ENCODE measurements around the gene GOSR2.

The GOSR2 gene

DNA sequence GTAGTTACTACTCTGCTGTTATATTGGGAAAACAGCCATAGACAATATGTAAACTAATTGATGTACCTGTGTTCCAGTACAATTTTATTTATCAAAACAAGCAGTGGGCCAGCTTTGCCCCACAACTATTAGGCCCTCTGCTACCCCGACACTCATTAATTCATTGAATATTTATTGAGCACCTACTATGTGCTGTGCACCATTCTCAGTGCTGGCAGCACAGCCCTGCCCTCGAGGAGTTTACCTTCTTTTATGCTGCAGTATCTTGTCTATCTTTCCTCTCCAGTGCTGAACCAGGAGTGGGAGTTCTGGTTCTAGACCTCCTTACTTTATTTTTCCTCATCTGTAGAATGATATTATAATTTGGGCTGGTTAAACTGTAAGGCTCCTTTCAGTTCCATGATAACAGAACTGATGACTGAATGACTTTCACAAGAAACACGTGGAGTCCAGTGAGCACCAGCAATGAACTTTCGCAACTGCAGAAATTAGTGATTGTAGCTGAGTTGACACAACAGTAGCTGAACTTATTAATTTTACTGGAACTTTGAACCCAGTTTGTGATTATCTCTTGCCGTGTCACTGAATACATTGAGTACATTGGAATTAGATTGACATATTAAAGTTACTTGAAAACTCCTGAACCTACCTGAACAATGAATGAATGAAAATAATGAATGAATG, 2.4 kb downstream of the GOSR2 start:
- in situ Hi-C loops (cut with HindIII; ENCODE audit: low sequenced_read_pairs) = no loop called here

DNA sequence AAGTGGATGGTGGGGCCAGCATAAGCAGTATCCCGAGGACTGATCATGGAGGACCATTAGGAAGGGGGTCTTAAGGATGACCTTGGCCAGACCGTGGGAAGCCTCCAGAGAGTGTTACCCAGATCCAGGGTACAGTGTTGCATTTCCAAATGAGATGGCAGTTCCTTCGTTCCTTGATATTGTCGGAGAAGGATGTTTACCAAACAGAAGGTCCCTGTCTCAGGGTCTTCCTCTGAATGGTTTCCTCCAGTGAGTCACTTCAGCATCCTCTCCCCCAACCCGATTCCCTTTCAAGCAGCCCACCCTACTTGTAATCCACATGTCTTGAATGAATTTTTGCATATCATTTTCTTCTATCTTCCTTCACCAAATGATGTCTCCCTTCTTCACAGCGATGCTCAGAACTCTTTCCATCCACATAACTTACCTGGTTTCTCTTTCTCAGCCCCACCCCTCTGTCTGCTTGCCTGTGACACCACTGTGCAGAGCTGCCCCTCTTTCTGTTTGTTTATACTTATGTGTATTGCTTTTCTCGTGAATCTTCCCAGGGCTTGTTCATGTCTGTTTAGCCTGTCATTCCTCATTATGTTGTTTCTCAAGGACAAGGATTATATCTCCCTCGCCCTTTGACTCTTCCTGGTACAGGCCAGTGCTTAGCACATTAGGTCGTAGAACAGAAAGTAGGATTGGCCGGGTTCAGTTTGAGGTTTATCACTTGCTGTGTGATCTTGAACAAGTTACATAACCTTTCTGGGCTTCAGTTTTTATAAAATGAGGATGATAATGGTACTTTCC, 5.7 kb downstream of the GOSR2 start:
- in situ Hi-C loops (cut with HindIII; ENCODE audit: low sequenced_read_pairs) = no loop called here

DNA sequence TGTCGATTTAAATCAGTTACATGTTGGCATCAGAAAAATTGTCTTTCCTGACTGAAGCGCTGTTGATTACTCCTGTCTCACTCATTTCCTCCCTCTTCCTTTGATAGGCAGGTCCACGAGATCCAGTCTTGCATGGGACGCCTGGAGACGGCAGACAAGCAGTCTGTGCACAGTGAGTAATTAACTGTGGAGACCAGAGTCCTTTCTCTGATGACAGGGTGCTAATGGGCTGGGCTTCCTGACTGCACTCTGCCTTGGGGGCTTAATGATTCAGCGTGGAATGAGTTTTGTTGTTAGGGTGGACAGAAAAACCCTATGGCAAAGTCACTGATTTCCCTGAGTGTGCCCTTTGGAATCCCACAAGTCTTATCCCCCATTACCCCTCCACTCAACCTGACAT, 6.5 kb downstream of the GOSR2 start:
- in situ Hi-C loops (cut with HindIII; ENCODE audit: low sequenced_read_pairs) = no loop called here

DNA sequence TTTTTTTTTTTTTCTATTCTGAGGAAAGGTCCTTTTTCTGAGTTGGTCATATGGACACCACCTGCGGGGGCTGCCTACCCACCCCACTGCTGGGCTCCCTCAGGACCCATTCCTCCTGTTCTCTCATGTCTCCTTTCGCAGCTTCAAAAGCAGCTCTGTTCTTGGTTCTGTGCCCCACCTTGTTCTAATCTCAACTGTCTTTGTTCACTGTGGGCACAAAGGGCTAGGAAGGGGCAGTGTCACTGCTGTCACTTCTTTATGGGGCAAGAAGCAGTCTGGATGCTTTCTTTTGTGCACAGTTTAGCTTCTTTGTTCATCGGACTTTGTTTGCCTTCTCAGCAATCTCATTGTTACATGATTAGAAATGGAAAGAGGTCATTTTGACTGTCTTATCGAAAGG, 7.1 kb downstream of the GOSR2 start:
- in situ Hi-C loops (cut with HindIII; ENCODE audit: low sequenced_read_pairs) = no loop called here

DNA sequence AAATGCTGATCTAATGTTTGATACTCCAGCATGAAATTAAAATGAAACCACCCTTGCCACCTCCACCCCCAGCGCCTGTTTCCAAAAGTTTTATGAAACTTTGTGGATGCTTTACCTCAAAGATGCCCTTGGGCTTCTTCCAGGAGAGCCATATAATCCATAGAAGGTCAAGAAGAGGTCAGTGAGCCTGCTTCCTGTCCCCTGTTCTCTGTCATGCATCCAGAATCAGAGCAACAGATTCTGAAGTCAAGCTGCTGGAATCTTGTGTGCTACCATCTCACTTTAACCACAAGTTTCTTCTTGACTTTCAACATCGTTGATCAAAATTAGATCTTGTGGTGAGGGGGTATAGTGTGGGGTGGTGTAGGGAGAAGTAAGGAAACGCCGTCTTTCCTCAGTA, 8.6 kb downstream of the GOSR2 start:
- in situ Hi-C loops (cut with HindIII; ENCODE audit: low sequenced_read_pairs) = no loop called here

DNA sequence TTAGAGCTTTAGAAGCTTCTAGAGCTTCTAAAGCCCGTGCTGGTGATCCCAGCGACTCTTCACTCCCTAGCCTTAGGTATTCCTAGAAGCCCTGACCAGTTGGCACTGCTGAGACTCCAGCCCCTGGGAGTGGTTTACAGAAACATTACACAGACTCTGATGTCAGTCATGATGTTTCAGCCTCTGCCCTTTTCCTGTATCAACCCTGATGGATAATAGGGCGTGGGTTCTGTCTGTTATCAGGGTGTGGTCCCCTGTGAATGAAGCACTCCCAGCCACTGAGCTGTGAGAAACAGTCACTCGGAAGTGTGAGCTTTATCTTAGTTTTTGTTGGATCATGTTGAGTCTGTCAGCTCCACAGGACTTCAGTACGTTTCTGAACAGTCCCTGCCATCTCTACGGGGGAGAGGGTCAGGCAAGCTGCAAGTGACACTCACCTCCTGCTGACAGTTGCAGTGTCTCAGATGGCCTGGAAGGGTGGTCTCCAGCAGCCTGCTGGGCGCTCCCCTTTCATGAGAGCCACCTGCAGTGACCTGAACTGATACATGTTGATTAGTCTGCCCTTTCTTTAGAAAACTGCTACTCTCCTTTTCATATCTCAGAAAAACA, 12.8 kb downstream of the GOSR2 start:
- in situ Hi-C loops (cut with HindIII; ENCODE audit: low sequenced_read_pairs) = loop anchor here (5.0 kb wide), 1 partner anchor 77 kb away; no protein-coding TSS in a partner anchor

DNA sequence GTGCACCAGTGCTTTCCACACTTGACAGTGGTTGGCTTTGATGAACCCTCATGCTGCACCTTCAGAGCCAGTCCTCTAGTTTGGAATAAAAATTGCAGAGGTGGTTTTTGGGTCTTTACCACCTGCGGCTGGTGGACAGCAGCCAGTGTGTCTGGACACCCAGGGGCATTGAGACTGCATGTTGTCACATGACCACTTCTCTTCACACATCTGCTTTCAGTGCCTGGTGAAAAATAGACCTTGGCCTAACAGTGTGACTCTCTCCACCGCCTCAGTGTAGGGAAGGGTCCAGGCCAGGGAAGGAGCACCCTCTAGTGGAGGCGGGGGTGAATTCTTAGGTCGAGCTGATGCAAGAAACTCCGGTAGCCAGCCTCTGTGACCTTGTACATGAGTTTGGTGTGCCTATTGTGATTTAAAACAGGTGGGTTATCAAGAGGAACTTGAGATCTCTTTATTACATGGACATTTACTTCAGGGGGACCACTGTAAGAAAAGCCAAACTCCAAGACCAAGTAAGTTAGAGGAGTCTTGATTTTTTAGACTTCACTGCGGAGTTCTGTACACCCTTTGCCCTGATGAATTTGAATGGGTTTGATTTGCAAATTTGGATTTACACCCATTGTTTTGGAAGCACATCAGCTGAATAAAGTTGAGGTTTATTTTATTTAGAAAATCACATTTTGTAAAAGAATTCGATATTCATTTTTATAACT, 17.9 kb downstream of the GOSR2 start:
- in situ Hi-C loops (cut with HindIII; ENCODE audit: low sequenced_read_pairs) = no loop called here

DNA sequence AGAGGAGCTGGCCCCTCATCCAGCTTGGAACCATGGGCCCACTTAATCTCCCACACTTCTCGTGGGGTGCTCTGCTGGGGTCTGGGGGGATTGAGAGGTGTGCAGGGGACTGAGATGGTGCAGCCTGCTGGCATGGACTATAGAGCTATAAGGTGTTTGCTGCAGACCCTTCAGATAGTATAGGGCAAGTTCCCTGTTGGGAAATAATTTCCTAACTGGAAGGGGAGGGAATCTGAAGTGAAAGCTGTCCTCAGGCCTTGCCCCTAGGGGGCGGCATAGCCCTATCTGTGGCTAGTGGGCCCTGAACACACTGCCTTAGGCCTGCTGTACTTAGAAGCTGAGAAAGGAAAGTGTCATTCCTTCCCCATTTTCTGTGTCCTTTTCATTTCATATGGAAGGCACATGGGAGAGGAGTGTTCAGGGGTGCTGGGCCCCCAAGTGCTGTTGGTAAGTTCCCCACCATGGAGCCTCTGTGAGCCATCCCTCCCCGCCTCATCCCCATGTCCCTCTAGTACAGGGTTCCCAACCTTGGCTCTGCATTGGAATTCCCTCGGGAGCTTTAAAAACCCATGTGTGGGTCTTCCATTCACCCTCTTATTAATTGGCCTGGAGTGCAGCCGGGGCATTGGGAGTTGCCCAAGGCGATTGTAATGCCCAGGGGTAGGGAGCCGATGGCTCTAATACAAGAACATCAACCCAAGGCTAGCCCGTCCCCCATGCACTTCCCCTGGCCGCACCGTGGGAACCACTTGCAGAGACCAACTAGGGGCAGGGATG, 19.7 kb downstream of the GOSR2 start:
- in situ Hi-C loops (cut with HindIII; ENCODE audit: low sequenced_read_pairs) = no loop called here

DNA sequence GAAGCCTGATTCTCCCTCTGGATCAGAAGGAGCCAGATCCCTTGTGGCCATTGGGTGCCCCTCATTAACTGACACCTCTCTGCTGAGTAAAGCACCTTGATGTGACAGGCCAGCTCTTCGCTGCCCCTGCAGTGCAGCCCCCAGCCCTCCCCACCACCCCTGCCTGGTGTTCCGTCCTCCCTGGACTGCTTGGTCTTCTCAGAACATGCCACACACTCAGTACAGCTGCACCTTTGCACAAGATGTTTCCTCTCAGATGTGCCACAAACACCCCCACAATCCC, 20.2 kb downstream of the GOSR2 start:
- in situ Hi-C loops (cut with HindIII; ENCODE audit: low sequenced_read_pairs) = no loop called here

DNA sequence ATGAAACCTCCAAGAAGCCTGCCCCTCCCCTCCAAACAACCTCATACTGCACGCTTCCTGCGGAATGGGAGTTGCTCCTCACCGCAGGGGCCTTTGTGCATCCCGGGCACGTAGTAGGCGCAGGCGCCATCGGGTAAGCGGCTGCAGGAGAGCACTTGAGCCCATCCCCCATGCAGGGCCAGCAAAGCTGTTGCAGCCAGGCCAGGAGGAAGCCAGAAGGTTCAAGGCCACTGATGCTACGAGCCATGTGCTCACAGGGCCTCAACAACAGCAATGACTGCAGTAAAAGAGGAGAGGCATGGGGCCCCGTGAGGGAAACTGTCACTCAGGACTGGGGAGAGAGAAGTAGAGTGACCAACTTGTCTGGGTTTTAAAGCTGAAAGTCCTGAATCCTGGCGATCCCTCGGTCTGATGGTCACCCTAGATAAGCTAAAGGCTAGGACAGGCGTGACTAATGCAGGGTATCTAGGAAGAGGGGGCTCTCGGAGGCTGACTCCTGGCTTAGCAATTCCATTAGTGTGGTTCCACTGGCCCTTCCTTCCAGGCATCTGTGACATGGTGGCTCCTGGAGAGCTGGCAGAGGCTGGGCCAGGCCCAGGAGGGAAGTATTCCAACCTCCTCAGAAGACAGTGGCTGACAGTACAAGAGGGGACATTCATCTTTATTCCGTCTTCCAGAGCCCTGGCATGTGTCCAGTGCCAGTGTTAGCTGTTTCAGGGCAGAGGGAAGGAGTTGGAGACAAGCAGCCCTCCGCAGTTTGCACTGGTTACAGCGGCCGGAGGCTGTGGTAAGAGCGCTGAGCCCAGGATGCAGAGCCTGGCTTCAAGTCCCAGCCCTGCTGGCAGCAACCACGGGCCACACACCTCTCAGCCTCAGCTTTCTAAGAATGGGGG, 20.8 kb downstream of the GOSR2 start:
- in situ Hi-C loops (cut with HindIII; ENCODE audit: low sequenced_read_pairs) = no loop called here

DNA sequence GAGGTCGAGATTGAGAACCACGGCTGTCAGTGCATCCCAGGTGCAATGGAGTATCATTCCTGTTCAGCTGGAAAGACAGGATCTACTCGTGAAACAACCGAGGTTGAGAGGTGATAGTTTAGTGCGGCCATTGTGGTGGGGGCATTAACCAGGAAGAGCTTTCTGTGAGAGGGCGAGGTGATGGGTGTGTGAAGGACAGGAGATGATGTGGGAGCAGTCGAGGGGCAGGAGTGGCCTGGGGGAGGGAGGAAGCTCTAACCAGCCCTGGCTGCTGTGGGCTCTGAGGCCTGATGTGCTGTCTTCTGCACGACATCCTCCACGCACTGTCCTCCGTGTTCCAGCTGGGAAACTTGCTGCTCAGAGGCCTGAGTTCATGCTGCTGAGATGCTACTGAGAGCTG, 22.0 kb downstream of the GOSR2 start:
- in situ Hi-C loops (cut with HindIII; ENCODE audit: low sequenced_read_pairs) = no loop called here

DNA sequence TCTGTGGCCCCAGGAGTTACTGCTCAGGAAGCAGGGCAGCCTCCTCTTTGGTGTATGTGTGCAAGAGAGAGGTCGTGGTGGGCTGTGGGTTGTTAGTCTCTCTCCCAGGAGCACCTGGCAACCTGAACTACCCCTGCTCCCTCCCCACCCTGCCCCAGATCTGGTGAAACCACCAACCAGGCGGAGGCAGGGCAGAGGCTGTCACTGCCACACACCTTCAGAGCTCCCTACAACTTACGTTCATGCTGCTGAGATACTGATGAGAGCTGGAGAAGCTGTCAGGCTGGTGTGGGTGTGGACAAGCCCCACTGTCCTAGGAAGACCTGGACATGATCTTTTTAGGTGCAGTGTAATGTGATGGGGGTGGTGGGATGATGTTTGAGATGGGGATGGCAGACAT, 24.3 kb downstream of the GOSR2 start:
- in situ Hi-C loops (cut with HindIII; ENCODE audit: low sequenced_read_pairs) = no loop called here

DNA sequence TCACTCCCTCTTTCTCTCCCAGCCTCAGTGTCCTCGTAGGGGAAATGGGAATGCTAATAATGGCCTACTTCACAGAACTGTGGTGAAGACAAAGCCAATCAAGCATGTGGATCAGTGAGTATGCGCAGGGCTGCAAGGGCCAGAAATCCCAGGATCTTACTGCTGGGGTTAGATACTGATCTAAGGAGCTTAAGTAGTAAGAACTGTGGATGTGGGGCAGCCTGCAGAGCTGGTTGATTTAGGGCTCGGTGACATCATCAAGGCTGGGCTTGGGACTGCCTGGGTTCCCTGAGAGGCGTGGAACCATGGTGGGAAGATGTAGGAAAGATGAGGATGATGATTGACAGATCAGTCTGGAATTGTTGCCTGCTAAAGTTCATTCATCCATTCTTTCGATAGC, 25.6 kb downstream of the GOSR2 start:
- in situ Hi-C loops (cut with HindIII; ENCODE audit: low sequenced_read_pairs) = no loop called here

DNA sequence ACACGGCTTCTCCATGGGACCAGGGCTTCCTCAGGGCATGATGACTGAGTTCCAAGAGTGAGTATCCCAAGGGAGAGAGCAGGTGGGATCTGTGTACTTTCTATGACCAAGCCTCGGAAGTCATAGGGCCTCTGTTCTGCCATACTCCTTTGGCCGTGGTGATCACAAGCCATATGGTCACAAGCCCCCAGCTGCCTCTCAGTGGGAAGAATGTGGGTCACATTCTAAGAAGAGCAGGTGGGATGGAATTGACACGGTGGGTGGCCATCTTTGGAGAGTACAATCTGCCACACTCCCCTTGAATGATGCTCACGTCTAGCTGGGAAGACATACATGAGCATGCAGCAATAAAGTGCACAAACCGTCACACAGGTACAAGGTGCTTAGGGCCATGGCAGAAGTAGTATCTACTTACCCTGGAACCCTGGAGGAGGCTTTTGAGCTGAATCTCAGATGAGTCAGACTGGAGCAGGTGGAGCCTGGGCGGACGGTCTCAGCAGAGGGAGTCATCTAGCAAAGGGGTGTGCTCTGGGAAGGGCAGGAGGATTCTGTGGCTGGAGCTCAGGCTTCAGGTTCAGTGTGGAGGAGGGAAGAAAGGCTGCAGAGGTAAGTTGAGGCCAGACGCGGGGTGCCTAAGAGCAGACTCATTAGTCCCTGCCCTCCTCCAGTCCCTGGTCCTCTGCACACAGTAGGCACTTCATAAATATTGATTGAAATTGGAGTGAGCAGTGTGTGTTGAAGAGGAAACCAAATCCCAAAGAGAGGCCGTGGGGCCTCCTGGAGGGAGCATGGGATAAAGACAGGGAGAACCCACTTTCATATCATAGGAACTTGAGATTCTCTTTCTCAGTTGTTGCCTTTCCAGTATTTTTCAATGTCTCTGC, 26.6 kb downstream of the GOSR2 start:
- in situ Hi-C loops (cut with HindIII; ENCODE audit: low sequenced_read_pairs) = no loop called here

DNA sequence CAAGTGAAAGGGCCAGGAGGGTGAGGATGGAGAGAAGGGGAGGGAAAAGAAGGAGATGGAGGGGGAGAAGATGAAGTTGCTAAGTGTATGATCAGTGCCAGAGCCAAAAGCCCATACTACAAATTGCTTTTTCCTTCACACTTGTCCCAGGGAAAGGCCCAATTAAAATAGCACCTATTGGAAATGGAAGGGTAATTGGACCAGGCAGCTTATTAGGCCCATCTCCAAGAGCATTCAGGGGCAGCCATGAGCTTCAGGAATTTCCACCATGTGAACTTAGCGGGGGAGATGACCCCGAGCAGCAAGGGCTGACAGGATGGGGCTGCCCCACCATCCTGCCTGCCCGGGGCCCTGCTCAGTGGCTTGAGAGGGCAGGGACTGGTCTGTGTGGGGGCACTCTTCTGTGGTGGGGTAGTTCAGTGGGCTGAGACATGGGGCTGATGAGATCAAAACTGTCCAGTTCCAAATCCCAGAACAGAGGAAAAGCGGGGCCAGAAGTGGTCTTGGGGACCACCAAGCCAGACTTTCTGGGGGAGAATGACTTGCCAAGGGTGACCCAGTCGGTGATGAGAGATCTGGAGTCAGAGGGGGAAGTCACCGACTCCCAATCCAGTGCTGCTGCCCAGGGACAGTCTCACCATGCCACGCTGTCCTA, 27.5 kb downstream of the GOSR2 start:
- in situ Hi-C loops (cut with HindIII; ENCODE audit: low sequenced_read_pairs) = no loop called here

DNA sequence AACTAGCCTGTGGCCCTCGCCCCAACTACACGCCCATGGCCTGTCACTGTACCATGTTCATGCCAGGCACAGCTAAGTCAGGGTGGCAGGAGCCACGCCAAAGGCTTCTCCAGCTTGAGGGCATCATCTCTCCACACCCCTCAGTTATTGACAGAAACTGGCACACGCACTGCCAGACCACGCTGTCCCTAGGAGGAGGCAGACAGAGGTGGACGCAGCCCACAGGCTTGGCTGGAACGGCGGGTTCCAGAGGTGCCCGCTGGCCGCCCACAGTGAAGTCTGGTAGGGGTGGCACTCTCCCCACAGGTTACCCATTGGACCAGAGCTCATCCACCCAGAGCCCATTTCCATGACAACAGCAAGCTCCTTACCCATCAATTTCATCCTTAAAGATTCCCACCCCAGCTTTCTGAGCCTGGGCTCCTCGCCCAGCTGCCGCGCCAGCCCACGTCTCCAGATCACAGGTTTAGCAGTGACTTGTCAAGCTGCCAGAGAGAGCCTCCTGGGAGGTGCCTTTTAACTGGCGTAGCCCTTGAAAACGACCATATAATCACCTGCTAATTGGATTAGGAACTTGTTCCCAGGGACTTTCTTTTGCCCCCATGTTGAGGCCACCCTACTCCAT, 28.1 kb downstream of the GOSR2 start:
- in situ Hi-C loops (cut with HindIII; ENCODE audit: low sequenced_read_pairs) = no loop called here

DNA sequence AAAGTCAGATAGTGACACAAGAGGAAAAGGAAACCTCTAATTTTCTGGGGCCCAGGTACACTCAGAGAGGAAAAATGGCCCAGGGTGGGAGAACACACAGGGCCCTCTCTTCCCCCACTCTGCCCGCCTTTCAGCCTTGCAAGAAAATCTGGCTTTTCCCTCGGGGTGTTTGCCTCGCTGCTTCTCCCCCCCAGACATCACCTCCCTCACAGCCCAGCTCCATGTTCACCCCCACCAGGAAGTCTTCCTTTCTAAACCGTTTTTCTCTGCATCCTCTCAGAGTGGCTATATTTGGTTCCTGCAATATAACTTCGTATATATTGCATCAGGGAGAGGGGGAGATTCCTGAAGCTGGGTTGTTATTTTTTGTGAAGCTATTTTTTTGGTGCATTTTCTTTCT, 28.7 kb downstream of the GOSR2 start:
- in situ Hi-C loops (cut with HindIII; ENCODE audit: low sequenced_read_pairs) = no loop called here

DNA sequence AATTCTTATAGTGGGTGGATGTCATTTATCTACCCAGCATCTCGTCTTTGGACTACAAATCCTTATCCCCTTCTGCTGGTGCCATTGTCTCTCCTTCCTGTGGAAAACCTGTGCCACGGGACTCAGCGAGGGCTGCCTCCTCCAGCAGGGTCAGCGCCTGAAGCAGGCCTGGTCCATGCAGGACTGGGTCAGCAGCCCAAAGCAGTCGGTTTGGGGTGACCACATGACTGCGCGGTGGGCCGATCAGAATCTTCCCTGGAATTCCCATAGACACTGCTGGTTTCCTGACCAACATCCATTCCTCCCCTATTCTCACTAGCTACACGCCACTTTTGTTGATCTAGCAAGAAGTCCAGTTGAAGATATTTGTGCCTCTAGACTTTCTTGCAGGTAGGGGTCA, 29.2 kb downstream of the GOSR2 start:
- in situ Hi-C loops (cut with HindIII; ENCODE audit: low sequenced_read_pairs) = no loop called here
